Hepatocyte (in vitro differentiated cells): ENCODE data around the gene TSPEAR. TPM values are rescaled to one million over a fixed set of nuclear protein-coding genes. Genes with fewer than 3 reads are reported as not detected.
"Not testable (repeated sequence)": the region's sequence is repeated elsewhere in the genome, so short reads cannot be mapped to it uniquely, and the experiment has no call there.

Source experiments
- DNase-seq: peaks from one replicate; pipeline ENCODE4 v3.0.0-alpha.2; 2016; ENCODE audit warnings: low spot score
- H2AFZ ChIP-seq: fragments of 200-600 bp; sonication (generic); 2 replicates; pipeline ENCODE4 v1.6.0; 2016; ENCODE audit warnings: antibody characterized with exemption, mild to moderate bottlenecking
- H3K27ac ChIP-seq: fragments of 200-600 bp; sonication (generic); 2 replicates; pipeline ENCODE4 v1.5.1; 2016; ENCODE audit warnings: mild to moderate bottlenecking
- H3K27me3 ChIP-seq: fragments of 200-600 bp; sonication (generic); 2 replicates; pipeline ENCODE4 v1.6.1; 2016
- H3K36me3 ChIP-seq: fragments of 200-600 bp; sonication (generic); replicated peaks from 2 replicates; pipeline ENCODE4 v1.5.1; 2016; ENCODE audit warnings: low read depth; ENCODE audit not compliant: insufficient read depth
- H3K4me1 ChIP-seq: fragments of 200-600 bp; sonication (generic); 2 replicates; pipeline ENCODE4 v1.5.1; 2016; ENCODE audit warnings: mild to moderate bottlenecking, moderate library complexity; ENCODE audit not compliant: insufficient read depth
- H3K4me2 ChIP-seq: fragments of 200-600 bp; sonication (generic); 2 replicates; pipeline ENCODE4 v1.6.0; 2016
- H3K4me3 ChIP-seq: fragments of 200-600 bp; sonication (generic); 2 replicates; pipeline ENCODE4 v1.5.1; 2016; ENCODE audit warnings: mild to moderate bottlenecking
- H3K79me2 ChIP-seq: fragments of 200-600 bp; sonication (generic); 2 replicates; pipeline ENCODE4 v1.6.0; 2017; ENCODE audit warnings: mild to moderate bottlenecking
- H3K9me2 ChIP-seq: fragments of 200-600 bp; sonication (generic); replicated peaks from 2 replicates; pipeline ENCODE4 v1.6.0; 2017; ENCODE audit warnings: mild to moderate bottlenecking; ENCODE audit not compliant: insufficient read depth
- H3K9me3 ChIP-seq: fragments of 200-600 bp; sonication (generic); 2 replicates; pipeline ENCODE4 v1.5.1; 2016; ENCODE audit warnings: low read depth, mild to moderate bottlenecking
- H4K20me1 ChIP-seq: fragments of 200-600 bp; sonication (generic); 2 replicates; pipeline ENCODE4 v1.6.0; 2016; ENCODE audit warnings: mild to moderate bottlenecking; ENCODE audit not compliant: insufficient read depth, poor library complexity, severe bottlenecking
- EZH2 ChIP-seq: fragments of 200-600 bp; sonication (generic); IDR thresholded peaks from 2 replicates; pipeline ENCODE4 v1.6.1; 2016; ENCODE audit warnings: antibody characterized with exemption, mild to moderate bottlenecking, borderline replicate concordance
- EZH2phosphoT487 ChIP-seq: fragments of 200-600 bp; sonication (generic); IDR thresholded peaks from one replicate; pipeline ENCODE4 v1.6.1; 2018; ENCODE audit warnings: antibody characterized with exemption, mild to moderate bottlenecking, low read depth, moderate library complexity; ENCODE audit not compliant: unreplicated experiment, severe bottlenecking
- WGBS: methylation state at CpG from one replicate; pipeline ENCODE4 v1.1.6; 2016; ENCODE audit warnings: low lambda C conversion rate; ENCODE audit errors: missing lambda C conversion rate; 5-methylcytosine and 5-hydroxymethylcytosine counted together
- polyA plus RNA-seq: library from polyadenylated mRNA; unstranded; fragments of >200 nt; fragmentation: Nextera tagmentation; extraction: Ambion mirVana; gene quantifications from 2 replicates; pipeline ENCODE4 v1.2.1, GENCODE V29; 2016
- total RNA-seq: library from RNA; depleted of rRNA; stranded (reverse); fragments of >200 nt; gene quantifications from 2 replicates; pipeline ENCODE4 v1.2.3, GENCODE V29; 2014
- TF ChIP-seq, protein P1 (sequence below): fragments of 200-600 bp; sonication (generic); IDR thresholded peaks from 2 replicates; pipeline ENCODE4 v1.5.1; 2016; ENCODE audit warnings: antibody characterized with exemption, mild to moderate bottlenecking; ENCODE audit not compliant: poor library complexity

The TSPEAR gene
- total and polyA plus RNA-seq, 2 experiments from 2014 or later = 0.35 TPM; not detected in 1

DNA sequence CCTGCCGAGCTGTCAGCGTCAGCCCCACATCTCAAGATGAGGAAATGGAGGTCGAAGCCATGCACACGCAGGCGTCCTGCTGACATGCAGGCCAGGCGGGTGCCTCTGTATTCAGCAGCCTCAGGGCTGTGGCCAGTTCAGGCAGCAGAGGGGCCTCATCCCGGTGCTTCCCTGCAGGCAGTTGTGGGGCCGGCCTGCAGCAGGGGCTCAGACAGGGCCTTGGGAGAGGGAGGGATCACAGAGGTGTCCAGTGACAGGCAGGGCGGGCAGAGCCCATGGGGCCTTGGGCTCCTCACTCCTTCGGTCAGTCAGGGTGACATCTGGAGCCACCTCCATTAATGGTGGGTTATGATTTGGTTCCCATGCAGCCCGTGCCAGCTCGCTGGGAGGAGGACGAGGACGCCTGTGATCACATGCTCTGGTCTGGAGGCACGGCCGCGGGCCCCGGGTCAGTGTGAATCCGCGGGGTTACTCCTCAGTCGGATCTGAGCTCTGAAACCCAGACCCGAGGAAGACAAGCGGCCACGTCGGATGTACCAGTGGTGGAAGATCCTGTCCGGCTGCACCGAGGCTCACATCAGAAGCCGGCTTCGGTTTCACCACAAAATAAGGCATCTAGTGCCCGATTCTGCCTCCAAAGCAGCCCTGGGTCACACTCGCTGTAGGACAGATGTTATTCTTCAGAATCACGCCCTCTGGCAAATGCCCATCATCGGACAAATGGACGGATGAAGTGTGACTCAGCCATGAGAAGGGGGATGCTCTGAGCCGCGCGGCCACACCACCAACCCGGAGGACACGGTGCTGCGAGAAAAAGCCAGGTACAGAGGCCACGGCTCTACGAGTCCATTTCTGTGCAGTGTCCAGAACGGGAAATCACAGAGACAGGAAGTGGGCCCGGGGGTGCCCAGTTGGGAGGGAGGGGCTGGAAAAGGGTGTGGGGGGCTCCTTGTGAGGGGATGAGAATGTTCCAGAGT is 204.8 kb downstream of the TSPEAR start:
- H3K79me2 ChIP-seq = no peaks in the 10 kb centered on the region
- no peaks in the 10 kb centered on the region for H3K27me3 ChIP-seq
- no peaks in the 10 kb centered on the region for H4K20me1 ChIP-seq
- peaks cover 8% of the 10 kb centered on the region for H3K4me1 ChIP-seq
- H3K36me3 ChIP-seq = no peaks in the 10 kb centered on the region
- no peak overlapping the region for H2AFZ ChIP-seq
- no peak for DNase-seq
- TF ChIP-seq, protein P1, sequence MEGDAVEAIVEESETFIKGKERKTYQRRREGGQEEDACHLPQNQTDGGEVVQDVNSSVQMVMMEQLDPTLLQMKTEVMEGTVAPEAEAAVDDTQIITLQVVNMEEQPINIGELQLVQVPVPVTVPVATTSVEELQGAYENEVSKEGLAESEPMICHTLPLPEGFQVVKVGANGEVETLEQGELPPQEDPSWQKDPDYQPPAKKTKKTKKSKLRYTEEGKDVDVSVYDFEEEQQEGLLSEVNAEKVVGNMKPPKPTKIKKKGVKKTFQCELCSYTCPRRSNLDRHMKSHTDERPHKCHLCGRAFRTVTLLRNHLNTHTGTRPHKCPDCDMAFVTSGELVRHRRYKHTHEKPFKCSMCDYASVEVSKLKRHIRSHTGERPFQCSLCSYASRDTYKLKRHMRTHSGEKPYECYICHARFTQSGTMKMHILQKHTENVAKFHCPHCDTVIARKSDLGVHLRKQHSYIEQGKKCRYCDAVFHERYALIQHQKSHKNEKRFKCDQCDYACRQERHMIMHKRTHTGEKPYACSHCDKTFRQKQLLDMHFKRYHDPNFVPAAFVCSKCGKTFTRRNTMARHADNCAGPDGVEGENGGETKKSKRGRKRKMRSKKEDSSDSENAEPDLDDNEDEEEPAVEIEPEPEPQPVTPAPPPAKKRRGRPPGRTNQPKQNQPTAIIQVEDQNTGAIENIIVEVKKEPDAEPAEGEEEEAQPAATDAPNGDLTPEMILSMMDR = no peak
- TF ChIP-seq EZH2phosphoT487 = no peak
- TF ChIP-seq EZH2 = no peak
- no peak overlapping the region for H3K4me3 ChIP-seq
- WGBS = 85% methylated on average over 43 of the region's 44 CpGs
- no peaks in the 10 kb centered on the region for H3K9me2 ChIP-seq
- peak overlapping the region; percentile 59 for H3K27ac ChIP-seq
- H3K4me2 ChIP-seq = no peak overlapping the region
- no peaks in the 10 kb centered on the region for H3K9me3 ChIP-seq

DNA sequence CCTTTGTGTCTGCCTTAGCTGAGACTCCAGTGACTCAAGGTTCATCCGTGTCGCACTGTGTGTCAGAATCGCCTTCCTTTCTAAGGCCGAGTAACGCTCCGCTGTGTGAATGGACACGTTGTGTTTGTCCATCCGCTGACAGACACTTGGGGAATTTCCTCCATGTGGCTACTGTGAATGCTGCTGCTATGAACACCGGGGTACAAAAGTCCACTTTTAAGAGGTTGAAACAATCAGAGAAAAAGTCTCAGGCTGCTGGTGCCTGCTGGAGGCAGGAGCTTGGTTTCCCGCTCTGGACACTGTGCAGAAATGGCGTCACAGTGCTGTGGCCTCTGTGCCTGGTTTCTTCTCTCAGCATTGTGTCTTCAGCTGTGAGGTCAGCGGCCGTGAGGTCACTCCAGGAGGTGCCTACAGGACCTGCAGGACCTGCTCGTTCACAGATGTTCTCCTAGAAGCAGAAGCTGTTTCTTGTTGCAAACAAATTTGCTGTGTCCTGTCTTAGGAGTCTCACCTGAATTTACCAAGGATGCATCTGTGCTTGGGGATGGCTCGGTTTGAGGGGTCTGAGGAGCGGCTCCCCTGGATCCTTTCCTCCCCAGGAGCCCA is 205.6 kb downstream of the TSPEAR start:
- peak; percentile 73 for DNase-seq
- Histone ChIP-seq H2AFZ (no peak overlapping the region), H3K9me3 (no peaks in the 10 kb centered on the region), H3K27me3 (no peaks in the 10 kb centered on the region), H3K9me2 (no peaks in the 10 kb centered on the region), H3K4me2 (no peak overlapping the region), H3K4me3 (no peak overlapping the region), H3K36me3 (no peaks in the 10 kb centered on the region), H4K20me1 (no peaks in the 10 kb centered on the region), H3K27ac (peak overlapping the region; percentile 59), H3K79me2 (no peaks in the 10 kb centered on the region), H3K4me1 (peaks cover 7% of the 10 kb centered on the region)
- TF ChIP-seq, protein P1 = no peak
- TF ChIP-seq EZH2 (no peak), EZH2phosphoT487 (no peak)
- WGBS = 66% methylated on average over 16 of the region's 16 CpGs

DNA sequence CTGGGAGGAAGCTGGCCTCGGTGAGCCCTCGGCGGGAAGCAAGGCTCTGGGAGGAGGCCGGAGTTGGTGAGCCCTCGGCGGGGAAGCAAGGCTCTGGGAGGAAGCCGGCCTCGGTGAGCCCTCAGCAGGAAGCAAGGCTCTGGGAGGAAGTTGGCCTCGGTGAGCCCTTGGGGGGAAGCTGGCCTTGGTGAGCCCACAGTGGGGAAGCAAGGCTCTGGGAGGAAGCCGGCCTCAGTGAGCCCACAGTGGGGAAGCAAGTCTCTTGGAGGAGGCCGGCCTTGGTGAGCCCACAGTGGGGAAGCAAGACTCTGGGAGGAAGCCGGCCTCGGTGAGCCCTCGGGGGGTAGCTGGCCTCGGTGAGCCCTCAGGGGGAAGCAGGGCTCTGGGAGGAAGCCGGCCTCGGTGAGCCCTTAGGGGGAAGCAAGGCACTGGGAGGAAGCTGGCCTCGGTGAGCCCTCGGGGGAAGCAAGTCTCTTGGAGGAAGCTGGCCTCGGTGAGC is 207.4 kb downstream of the TSPEAR start:
- Histone ChIP-seq H3K79me2 (no peaks in the 10 kb centered on the region), H3K9me2 (no peaks in the 10 kb centered on the region), H4K20me1 (no peaks in the 10 kb centered on the region), H3K9me3 (no peaks in the 10 kb centered on the region), H3K27me3 (no peaks in the 10 kb centered on the region), H2AFZ (no peak overlapping the region), H3K4me1 (peaks cover 5% of the 10 kb centered on the region), H3K4me2 (no peak overlapping the region), H3K27ac (no peak overlapping the region), H3K36me3 (no peaks in the 10 kb centered on the region), H3K4me3 (no peak overlapping the region)
- TF ChIP-seq EZH2phosphoT487 (no peak), EZH2 (no peak)
- TF ChIP-seq, protein P1 = no peak
- WGBS = 92% methylated on average over 16 of the region's 20 CpGs
- DNase-seq = no peak

DNA sequence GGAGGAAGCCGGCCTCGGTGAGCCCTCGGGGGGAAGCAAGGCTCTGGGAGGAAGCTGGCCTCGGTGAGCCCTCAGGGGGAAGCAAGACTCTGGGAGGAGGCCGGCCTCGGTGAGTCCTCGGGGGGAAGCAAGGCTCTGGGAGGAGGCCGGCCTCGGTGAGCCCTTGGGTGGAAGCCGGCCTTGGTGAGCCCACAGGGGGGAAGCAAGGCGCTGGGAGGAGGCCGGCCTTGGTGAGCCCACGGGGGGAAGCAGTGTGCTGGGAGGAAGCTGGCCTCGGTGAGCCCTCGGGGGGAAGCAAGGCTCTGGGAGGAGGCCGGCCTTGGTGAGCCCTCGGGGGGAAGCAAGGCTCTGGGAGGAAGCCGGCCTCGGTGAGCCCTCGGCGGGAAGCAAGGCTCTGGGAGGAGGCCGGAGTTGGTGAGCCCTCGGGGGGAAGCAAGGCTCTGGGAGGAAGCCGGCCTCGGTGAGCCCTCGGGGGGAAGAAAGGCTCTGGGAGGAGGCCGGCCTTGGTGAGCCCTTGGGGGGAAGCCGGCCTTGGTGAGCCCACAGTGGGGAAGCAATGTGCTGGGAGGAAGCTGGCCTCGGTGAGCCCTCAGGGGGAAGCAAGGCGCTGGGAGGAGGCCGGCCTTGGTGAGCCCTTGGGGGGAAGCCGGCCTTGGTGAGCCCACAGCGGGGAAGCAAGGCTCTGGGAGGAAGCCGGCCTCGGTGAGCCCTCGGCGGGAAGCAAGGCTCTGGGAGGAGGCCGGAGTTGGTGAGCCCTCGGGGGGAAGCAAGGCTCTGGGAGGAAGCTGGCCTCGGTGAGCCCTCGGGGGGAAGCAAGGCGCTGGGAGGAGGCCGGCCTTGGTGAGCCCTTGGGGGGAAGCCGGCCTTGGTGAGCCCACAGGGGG is 208.1 kb downstream of the TSPEAR start:
- not testable (repeated sequence) for H3K4me2 ChIP-seq, DNase-seq, H3K36me3 ChIP-seq, H2AFZ ChIP-seq, H3K79me2 ChIP-seq, H4K20me1 ChIP-seq, H3K4me3 ChIP-seq, H3K27me3 ChIP-seq, H3K9me3 ChIP-seq, H3K9me2 ChIP-seq, H3K4me1 ChIP-seq, H3K27ac ChIP-seq
- WGBS = 93% methylated on average over 11 of the region's 44 CpGs
